Colonic mucosa (tissue), 4 donors: ENCODE data around the gene LBHD2. TPM values are rescaled to one million over a fixed set of nuclear protein-coding genes. Genes with fewer than 3 reads are reported as not detected.
A peak's percentile ranks its signal among the peaks of the same experiment; 100 is the strongest.

Experiments
- DNase-seq: peaks from one replicate; pipeline ENCODE4 v3.0.0-alpha.2; 2020
- H3K27ac ChIP-seq: fragments of 200-600 bp; one replicate; pipeline ENCODE4 v1.8.0; 2021
- H3K27me3 ChIP-seq: fragments of 200-600 bp; one replicate; pipeline ENCODE4 v1.8.0; 2021
- H3K36me3 ChIP-seq: fragments of 200-600 bp; one replicate; pipeline ENCODE4 v1.8.0; 2021
- H3K4me1 ChIP-seq: fragments of 200-600 bp; one replicate; pipeline ENCODE4 v1.8.0; 2021; ENCODE audit warnings: mild to moderate bottlenecking
- H3K4me3 ChIP-seq: fragments of 200-600 bp; one replicate; pipeline ENCODE4 v1.8.0; 2021
- H3K9ac ChIP-seq, 2 donors: one replicate each; pipeline ENCODE4 v1.7.0; 2013; ENCODE audit warnings: control low read depth in 2 of 2, low read depth in 2 of 2, low read length in 2 of 2
- H3K9me3 ChIP-seq: fragments of 200-600 bp; one replicate; pipeline ENCODE4 v1.8.0; 2021
- CTCF ChIP-seq: fragments of 200-600 bp; IDR thresholded peaks from one replicate; pipeline ENCODE4 v1.8.0; 2022; ENCODE audit warnings: antibody characterized with exemption, mild to moderate bottlenecking
- intact Hi-C: fragments of 100-400 bp; cut with DNase I; formaldehyde crosslinking; loops from one replicate; pipeline ENCODE4 v1.14.1; 2022
- total RNA-seq, 2 donors: library from RNA; stranded (reverse); fragmentation: NEBNext Ultra II Directional in 1 of 2; extraction: Animal tissue kit (Norgen Biotek cat#: 25700) in 1 of 2; gene quantifications; one replicate each; pipeline ENCODE4 v1.2.1, GENCODE V29; 2021
- donor health status: healthy.
- donor health status: DM: no; HTN: no; CAD: no.
- donor health status: DM: no; HTN: no; CAD: no.

Gene LBHD2
- total RNA-seq, 2 donors from 2014 or later: not detected

GRCh38 chr14:103126088-103126872 is 42.3 kb downstream of the LBHD2 start:
- H3K9ac ChIP-seq: peak overlapping the region in 1 of 2 donors; percentile 24
- TF ChIP-seq CTCF: no peak
- H3K27ac ChIP-seq: no peak overlapping the region
- H3K4me1 ChIP-seq: peaks cover 7% of the 10 kb centered on the region
- peak; percentile 19 for DNase-seq
- H3K9me3 ChIP-seq: no peaks in the 10 kb centered on the region
- H3K4me3 ChIP-seq: peak overlapping the region; percentile 16
- intact Hi-C loops: no loop called here
- H3K27me3 ChIP-seq: peaks cover 26% of the 10 kb centered on the region
- no peaks in the 10 kb centered on the region for H3K36me3 ChIP-seq

GRCh38 chr14:103126873-103127304 is 42.9 kb downstream of the LBHD2 start:
- Histone ChIP-seq H3K27ac (no peak overlapping the region), H3K9me3 (no peaks in the 10 kb centered on the region), H3K9ac (peak overlapping the region in 1 of 2 donors; percentile 24), H3K36me3 (no peaks in the 10 kb centered on the region), H3K4me3 (peak overlapping the region; percentile 16), H3K4me1 (peaks cover 3% of the 10 kb centered on the region), H3K27me3 (peaks cover 26% of the 10 kb centered on the region)
- DNase-seq: peak; percentile 56
- intact Hi-C loops: no loop called here
- no peak for TF ChIP-seq CTCF

- no peak overlapping the region for H3K9ac ChIP-seq
- intact Hi-C loops: no loop called here
- TF ChIP-seq CTCF: no peak
- H3K27me3 ChIP-seq: peaks cover 26% of the 10 kb centered on the region
- DNase-seq: peak; percentile 16
- H3K36me3 ChIP-seq: no peaks in the 10 kb centered on the region
- no peak overlapping the region for H3K4me3 ChIP-seq
- H3K27ac ChIP-seq: no peak overlapping the region
- peaks cover 3% of the 10 kb centered on the region for H3K4me1 ChIP-seq
- no peaks in the 10 kb centered on the region for H3K9me3 ChIP-seq
Observed at GRCh38 chr14:103127356-103127755, 43.3 kb downstream of the LBHD2 start.

GRCh38 chr14:103127861-103128598 is 44.0 kb downstream of the LBHD2 start:
- H3K4me3 ChIP-seq: no peak overlapping the region
- no peak overlapping the region for H3K9ac ChIP-seq
- peak; percentile 17 for DNase-seq

More at GRCh38 chr14:103127861-103128598, 44.0 kb downstream of the LBHD2 start:
- no peaks in the 10 kb centered on the region for H3K36me3 ChIP-seq
- H3K27me3 ChIP-seq: peaks cover 22% of the 10 kb centered on the region
- peaks cover 3% of the 10 kb centered on the region for H3K4me1 ChIP-seq
- intact Hi-C loops: no loop called here
- TF ChIP-seq CTCF: no peak
- no peak overlapping the region for H3K27ac ChIP-seq
- no peaks in the 10 kb centered on the region for H3K9me3 ChIP-seq
